Lung (tissue), 12 donors: ENCODE measurements around the gene WDSUB1. TPM values are rescaled to one million over a fixed set of nuclear protein-coding genes. Genes with fewer than 3 reads are reported as not detected.

Experiments
- ATAC-seq: fragments of 200-7000 bp; cut with Tn5 transposase; one replicate; pipeline ENCODE4 v1.9.1; 2020; ENCODE audit warnings: moderate number of reproducible peaks; ENCODE audit not compliant: insufficient read depth, low FRiP score
- DNase-seq, 3 donors: peaks; one replicate each; pipeline ENCODE4 v3.0.0-alpha.2; 2013 to 2017
- H3K27ac ChIP-seq, 2 donors: one replicate each; pipeline ENCODE4 v1.5.1; 2013; ENCODE audit warnings: mild to moderate bottlenecking in 2 of 2, moderate library complexity in 2 of 2, control low read depth in 1 of 2, inconsistent platforms in 1 of 2, low read depth in 1 of 2, low read length in 1 of 2
- H3K27me3 ChIP-seq, 3 donors: one replicate each; pipeline ENCODE4 v1.5.1; 2013; ENCODE audit warnings: low read length in 2 of 3; ENCODE audit not compliant: control insufficient read depth in 3 of 3, insufficient read depth in 3 of 3
- H3K36me3 ChIP-seq, 4 donors: one replicate each; pipeline ENCODE4 v1.5.1; 2013; ENCODE audit warnings: low read length in 4 of 4, mild to moderate bottlenecking in 1 of 4, moderate library complexity in 1 of 4; ENCODE audit not compliant: control insufficient read depth in 4 of 4, insufficient read depth in 4 of 4
- H3K4me1 ChIP-seq, 5 donors: one replicate each; pipeline ENCODE4 v1.5.1; 2013; ENCODE audit warnings: low read length in 5 of 5, mild to moderate bottlenecking in 2 of 5, moderate library complexity in 1 of 5; ENCODE audit not compliant: control insufficient read depth in 5 of 5, insufficient read depth in 5 of 5
- H3K4me3 ChIP-seq: one replicate; pipeline ENCODE4 v1.5.1; 2013; ENCODE audit warnings: mild to moderate bottlenecking, control low read depth, moderate library complexity
- H3K9ac ChIP-seq, 2 donors: one replicate each; pipeline ENCODE4 v1.5.1; 2013; ENCODE audit warnings: low read length in 2 of 2, control low read depth in 1 of 2; ENCODE audit not compliant: insufficient read depth in 1 of 2
- H3K9me3 ChIP-seq, 4 donors: one replicate each; pipeline ENCODE4 v1.5.1; 2013; ENCODE audit warnings: low read length in 3 of 4, mild to moderate bottlenecking in 1 of 4, moderate library complexity in 1 of 4; ENCODE audit not compliant: control insufficient read depth in 4 of 4, insufficient read depth in 3 of 4
- CTCF ChIP-seq: IDR thresholded peaks from 2 replicates; pipeline ENCODE4 v1.5.1; 2012; ENCODE audit warnings: mild to moderate bottlenecking; ENCODE audit errors: control extremely low read depth, extremely low read depth
- WGBS, 2 donors: extraction: QIAGEN DNeasy Blood & Tissue Kit; methylation state at CpG; one replicate each; pipeline ENCODE4 v1.1.7; 2013; 5-methylcytosine and 5-hydroxymethylcytosine counted together
- polyA plus RNA-seq, 2 donors: library from polyadenylated mRNA; stranded (reverse); fragments of 200-250 nt; gene quantifications; one replicate each; pipeline ENCODE4 v1.2.1, GENCODE V29; 2013
- total RNA-seq, 2 donors: library from RNA; depleted of rRNA in 1 of 2; stranded (reverse); fragments of >200 nt in 1 of 2; gene quantifications; one replicate each; pipeline ENCODE4 v1.2.1, GENCODE V29; 2014 to 2021
- donor health status: control.
- donor health status: control.
- donor health status: Bipolar disorder and iron deficiency.
- donor health status: healthy.
- donor health status: DM: yes; HTN: yes; CAD: no.

Gene WDSUB1
- total and polyA plus RNA-seq, 4 donors: 7.7 to 18.3 (median 9.8) TPM

- TF ChIP-seq CTCF: no peak
- H3K9ac ChIP-seq: no peak overlapping the region
- WGBS, 2 donors: 48 to 55% methylated on average over 3 of the region's 3 CpGs
Measured at GRCh38 chr2:159232456-159233170, 53.9 kb downstream of the WDSUB1 start.

GRCh38 chr2:159230145-159230877, 56.2 kb downstream of the WDSUB1 start:
- no peak overlapping the region for H3K9ac ChIP-seq
- no peak for TF ChIP-seq CTCF
- no peak overlapping the region for H3K4me3 ChIP-seq
- DNase-seq (no peak), ATAC-seq (no peak)
- peaks cover 0 to 3% (median 0%) of the 10 kb centered on the region in 4 donors for H3K9me3 ChIP-seq
- WGBS, 2 donors: 89 to 96% methylated on average over 19 of the region's 19 CpGs
- H3K27ac ChIP-seq: peak overlapping the region in 1 of 2 donors; percentile 57
- peaks cover 0 to 11% (median 0%) of the 10 kb centered on the region in 5 donors for H3K4me1 ChIP-seq
- H3K27me3 ChIP-seq: no peaks in the 10 kb centered on the region
- H3K36me3 ChIP-seq: peaks cover 8 to 36% (median 28%) of the 10 kb centered on the region in 4 donors

More at GRCh38 chr2:159232456-159233170, 53.9 kb downstream of the WDSUB1 start:
- Histone ChIP-seq H3K4me1 (peaks cover 0 to 11% (median 0%) of the 10 kb centered on the region in 5 donors), H3K4me3 (no peak overlapping the region), H3K36me3 (peaks cover 18 to 33% (median 28%) of the 10 kb centered on the region in 4 donors), H3K9me3 (peaks cover 0 to 3% (median 0%) of the 10 kb centered on the region in 4 donors), H3K27ac (no peak overlapping the region), H3K27me3 (no peaks in the 10 kb centered on the region)
- DNase-seq (no peak), ATAC-seq (no peak)

GRCh38 chr2:159229476-159230144, 56.9 kb downstream of the WDSUB1 start:
- no peak overlapping the region for H3K4me3 ChIP-seq
- no peaks in the 10 kb centered on the region for H3K27me3 ChIP-seq
- peaks cover 0 to 17% (median 0%) of the 10 kb centered on the region in 5 donors for H3K4me1 ChIP-seq
- H3K9me3 ChIP-seq: peaks cover 0 to 3% (median 0%) of the 10 kb centered on the region in 4 donors
- 71 to 86% methylated on average over 15 of the region's 15 CpGs for WGBS, 2 donors
- H3K27ac ChIP-seq: peak overlapping the region; percentile 57 to 77
- TF ChIP-seq CTCF: no peak
- DNase-seq (peak in 1 of 3 donors; percentile 37), ATAC-seq (peak; percentile 68)
- H3K9ac ChIP-seq: no peak overlapping the region
- peaks cover 8 to 37% (median 28%) of the 10 kb centered on the region in 4 donors for H3K36me3 ChIP-seq
